Tibial artery (tissue), 4 donors: ENCODE data around the gene GABPA.

ENCODE experiments used
- DNase-seq, 2 donors: peaks; one replicate each; pipeline ENCODE4 v3.0.0-alpha.2; 2019
- H3K27ac ChIP-seq, 2 donors: fragments of 200-600 bp; sonication (generic) in 1 of 2; 1 replicate in 1 of 2; 2 replicates in 1 of 2; pipeline ENCODE4 v1.5.1; 2018 to 2019; ENCODE audit warnings: mild to moderate bottlenecking in 1 of 2
- H3K27me3 ChIP-seq, 2 donors: fragments of 200-600 bp; sonication (generic) in 1 of 2; one replicate each; pipeline versions ENCODE4 v1.5.1 to v1.6.0; 2016 to 2019
- H3K36me3 ChIP-seq, 3 donors: fragments of 200-600 bp; sonication (generic) in 2 of 3; one replicate each; pipeline ENCODE4 v1.5.1; 2016 to 2019; ENCODE audit warnings: mild to moderate bottlenecking in 2 of 3
- H3K4me1 ChIP-seq, 4 donors: fragments of 200-600 bp; sonication (generic) in 2 of 4; 1 replicate in 3 of 4; 2 replicates in 1 of 4; pipeline ENCODE4 v1.5.1; 2016 to 2019
- H3K4me3 ChIP-seq, 2 donors: fragments of 200-600 bp; sonication (generic) in 1 of 2; 1 replicate in 1 of 2; 2 replicates in 1 of 2; pipeline ENCODE4 v1.5.1; 2018 to 2019; ENCODE audit warnings: mild to moderate bottlenecking in 2 of 2
- H3K9me3 ChIP-seq, 3 donors: fragments of 200-600 bp; sonication (generic) in 1 of 3; one replicate each; pipeline ENCODE4 v1.5.1; 2016 to 2019
- intact Hi-C: fragments of 100-400 bp; cut with DNase I; formaldehyde crosslinking; loops from one replicate; pipeline ENCODE4 v1.15.0; 2023; ENCODE audit warnings: low total_unique reads
- TF ChIP-seq, protein P1 (sequence below), 2 experiments: fragments of 200-600 bp in 1 of 2; fragments of 450-650 bp in 1 of 2; IDR thresholded peaks; one replicate each; pipeline ENCODE4 v1.5.1; 2017 to 2019; ENCODE audit warnings: antibody characterized with exemption in 2 of 2, mild to moderate bottlenecking in 1 of 2, moderate library complexity in 1 of 2

GABPA gene

DNA sequence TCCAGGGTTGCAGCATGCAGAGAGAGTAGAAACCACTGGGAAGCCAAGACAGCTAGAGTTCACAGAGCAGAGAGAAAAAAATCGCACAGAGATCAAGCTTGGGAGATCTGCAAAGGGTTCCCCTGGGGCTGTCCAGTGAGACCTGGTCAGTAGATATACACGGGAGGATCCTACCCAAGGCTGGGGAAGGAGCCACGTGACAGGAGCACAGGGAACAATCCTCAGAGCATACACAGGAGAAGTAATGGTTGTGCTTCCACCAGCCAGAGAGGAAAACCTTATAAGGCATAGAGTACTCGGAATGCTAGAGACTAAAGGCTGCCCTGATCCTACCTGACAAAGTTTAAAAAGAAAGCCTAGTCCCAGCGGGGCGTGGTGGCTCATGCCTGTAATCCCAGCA is 53.9 kb downstream of the GABPA start:
- H3K27ac ChIP-seq = no peak overlapping the region

DNA sequence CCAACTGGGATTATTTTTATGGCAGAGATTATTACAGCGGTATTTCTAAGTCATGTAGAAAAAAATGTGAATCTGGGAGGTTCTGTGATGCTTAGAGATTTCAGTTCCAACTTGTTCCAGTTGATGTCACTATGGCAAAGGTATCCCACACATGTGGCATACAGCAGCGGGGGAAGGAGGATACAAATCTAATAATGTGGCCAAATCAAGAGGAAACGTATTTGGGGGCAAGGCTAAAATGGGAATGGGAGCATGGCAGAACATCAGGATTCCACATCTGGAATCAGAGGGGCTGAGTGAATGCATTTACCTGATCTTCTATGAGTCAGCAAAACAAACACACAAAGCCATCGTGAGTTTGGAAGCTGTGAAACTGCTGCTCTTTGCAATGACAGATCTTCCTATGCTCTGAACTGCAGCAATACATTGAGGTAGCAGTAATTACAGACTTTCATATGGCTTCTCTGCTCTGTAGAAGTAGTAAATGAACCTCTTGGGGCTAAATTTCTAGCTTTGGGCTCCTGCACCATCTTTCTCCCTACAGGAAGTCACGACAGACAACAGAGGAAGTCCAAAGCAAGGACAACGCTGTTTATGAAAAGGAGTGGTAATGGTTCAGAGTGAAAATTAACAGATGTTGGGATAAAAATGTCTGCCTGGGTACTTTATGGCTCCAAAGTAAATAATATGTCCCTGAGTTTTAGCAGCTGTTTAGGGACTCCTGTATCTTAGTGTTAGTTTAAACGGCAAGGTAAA is 55.5 kb downstream of the GABPA start:
- Histone ChIP-seq H3K4me1 (peaks cover 0 to 9% (median 2%) of the 10 kb centered on the region in 4 donors), H3K9me3 (no peaks in the 10 kb centered on the region), H3K36me3 (no peaks in the 10 kb centered on the region), H3K27me3 (no peaks in the 10 kb centered on the region), H3K4me3 (peak overlapping the region; percentile 29 to 36), H3K27ac (no peak overlapping the region)
- TF ChIP-seq, protein P1, sequence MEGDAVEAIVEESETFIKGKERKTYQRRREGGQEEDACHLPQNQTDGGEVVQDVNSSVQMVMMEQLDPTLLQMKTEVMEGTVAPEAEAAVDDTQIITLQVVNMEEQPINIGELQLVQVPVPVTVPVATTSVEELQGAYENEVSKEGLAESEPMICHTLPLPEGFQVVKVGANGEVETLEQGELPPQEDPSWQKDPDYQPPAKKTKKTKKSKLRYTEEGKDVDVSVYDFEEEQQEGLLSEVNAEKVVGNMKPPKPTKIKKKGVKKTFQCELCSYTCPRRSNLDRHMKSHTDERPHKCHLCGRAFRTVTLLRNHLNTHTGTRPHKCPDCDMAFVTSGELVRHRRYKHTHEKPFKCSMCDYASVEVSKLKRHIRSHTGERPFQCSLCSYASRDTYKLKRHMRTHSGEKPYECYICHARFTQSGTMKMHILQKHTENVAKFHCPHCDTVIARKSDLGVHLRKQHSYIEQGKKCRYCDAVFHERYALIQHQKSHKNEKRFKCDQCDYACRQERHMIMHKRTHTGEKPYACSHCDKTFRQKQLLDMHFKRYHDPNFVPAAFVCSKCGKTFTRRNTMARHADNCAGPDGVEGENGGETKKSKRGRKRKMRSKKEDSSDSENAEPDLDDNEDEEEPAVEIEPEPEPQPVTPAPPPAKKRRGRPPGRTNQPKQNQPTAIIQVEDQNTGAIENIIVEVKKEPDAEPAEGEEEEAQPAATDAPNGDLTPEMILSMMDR (IDR thresholded peaks at IDR 0.05) = no peak
- intact Hi-C loops = no loop called here
- DNase-seq = no peak

More for the DNA sequence above, 53.9 kb downstream of the GABPA start:
- no peak for DNase-seq
- TF ChIP-seq, protein P1 (IDR thresholded peaks at IDR 0.05) = no peak
- no peaks in the 10 kb centered on the region for H3K36me3 ChIP-seq
- intact Hi-C loops = no loop called here
- peaks cover 0 to 9% (median 2%) of the 10 kb centered on the region in 4 donors for H3K4me1 ChIP-seq
- no peaks in the 10 kb centered on the region for H3K27me3 ChIP-seq
- no peaks in the 10 kb centered on the region for H3K9me3 ChIP-seq
- H3K4me3 ChIP-seq = no peak overlapping the region

DNA sequence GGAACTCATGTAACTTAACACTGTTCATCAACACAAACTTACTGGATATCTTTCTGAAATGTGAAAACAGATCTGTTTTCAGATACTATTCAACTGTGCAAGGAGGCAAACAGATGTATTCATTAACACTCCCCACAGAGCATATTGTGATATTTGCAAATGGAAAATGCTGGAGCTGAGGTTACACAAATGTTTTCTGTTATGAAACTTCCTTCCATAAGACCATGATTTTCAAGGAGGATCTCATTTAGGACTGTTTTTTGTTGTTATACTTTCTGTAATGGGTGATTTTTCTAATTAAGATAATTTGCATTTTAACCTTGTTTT is 56.1 kb downstream of the GABPA start:
- Histone ChIP-seq H3K9me3 (no peaks in the 10 kb centered on the region), H3K27me3 (peaks cover 0 to 2% of the 10 kb centered on the region in 2 donors), H3K36me3 (no peaks in the 10 kb centered on the region), H3K4me3 (peak overlapping the region in 1 of 2 donors; percentile 36), H3K27ac (no peak overlapping the region), H3K4me1 (peaks cover 0 to 9% (median 2%) of the 10 kb centered on the region in 4 donors)
- intact Hi-C loops = no loop called here
- no peak for DNase-seq
- TF ChIP-seq, protein P1 (IDR thresholded peaks at IDR 0.05) = no peak

DNA sequence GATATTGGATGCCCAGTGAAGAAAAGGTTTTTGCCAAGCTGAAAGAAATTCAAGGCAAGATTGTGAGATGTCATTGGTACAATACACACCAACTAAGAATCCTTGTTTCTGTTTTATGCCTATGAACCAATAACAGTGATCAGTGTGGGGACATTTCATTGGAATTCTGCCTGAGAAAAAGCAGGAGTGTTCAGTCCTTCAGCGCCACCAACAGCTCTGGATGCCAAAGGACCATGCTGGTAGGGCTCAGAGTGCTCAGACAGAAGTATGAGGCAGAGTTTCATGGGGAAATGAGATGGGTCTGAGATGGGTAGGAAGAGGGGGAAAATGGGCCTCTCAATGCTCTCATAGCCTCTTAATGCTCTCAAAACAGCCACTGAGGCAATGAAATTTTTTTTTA is 56.5 kb downstream of the GABPA start:
- DNase-seq = no peak
- peaks cover 0 to 3% of the 10 kb centered on the region in 2 donors for H3K27me3 ChIP-seq
- intact Hi-C loops = no loop called here
- H3K36me3 ChIP-seq = no peaks in the 10 kb centered on the region
- no peak overlapping the region for H3K4me3 ChIP-seq
- TF ChIP-seq, protein P1 (IDR thresholded peaks at IDR 0.05) = no peak
- H3K9me3 ChIP-seq = no peaks in the 10 kb centered on the region
- no peak overlapping the region for H3K27ac ChIP-seq
- H3K4me1 ChIP-seq = peaks cover 0 to 9% (median 2%) of the 10 kb centered on the region in 4 donors

DNA sequence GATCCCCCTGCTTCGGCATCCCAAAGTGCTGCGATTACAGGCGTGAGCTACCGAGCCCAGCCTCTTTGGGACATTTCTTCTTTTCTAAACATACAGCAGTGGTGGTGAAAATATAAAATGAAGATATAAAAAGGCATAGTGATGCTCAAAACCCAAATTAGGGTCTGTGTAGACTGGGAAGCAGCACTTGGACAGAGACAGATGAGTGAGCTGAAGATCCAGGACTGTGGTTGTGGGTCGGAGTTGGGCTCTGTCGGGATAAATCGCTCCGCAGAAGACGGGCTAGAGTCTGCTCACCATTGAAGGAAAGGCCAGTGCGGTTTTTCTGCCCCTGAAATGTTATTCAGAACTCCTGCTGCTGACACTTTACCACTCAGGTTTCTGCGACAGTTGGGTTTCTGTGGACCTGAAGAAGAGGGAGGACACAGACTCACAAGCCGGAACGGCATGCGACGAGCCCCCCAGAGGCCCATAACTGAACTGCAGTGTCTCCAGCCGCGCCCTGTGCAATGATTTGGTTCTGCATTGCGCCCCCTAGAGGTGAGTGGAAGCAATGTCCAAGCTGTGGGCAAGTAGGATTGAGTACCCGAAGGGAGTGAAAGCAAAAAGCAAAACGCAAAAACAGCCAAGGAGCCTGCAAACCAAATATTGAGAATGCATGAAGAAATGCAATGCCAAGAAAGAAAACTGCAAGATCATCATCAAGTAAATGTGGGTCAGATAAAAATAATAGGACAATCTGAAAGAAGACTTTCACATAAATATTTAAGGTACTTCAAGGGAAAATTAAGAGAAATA is 66.6 kb downstream of the GABPA start:
- no peaks in the 10 kb centered on the region for H3K9me3 ChIP-seq
- H3K4me1 ChIP-seq = no peaks in the 10 kb centered on the region
- no peak overlapping the region for H3K4me3 ChIP-seq
- TF ChIP-seq, protein P1 (IDR thresholded peaks at IDR 0.05) = peak; percentile 70 to 71
- intact Hi-C loops = no loop called here
- H3K36me3 ChIP-seq = no peaks in the 10 kb centered on the region
- no peaks in the 10 kb centered on the region for H3K27me3 ChIP-seq
- no peak overlapping the region for H3K27ac ChIP-seq
- DNase-seq = peak; percentile 72 to 81
